GM12878 (cell line): Measurements from ENCODE around the gene UBE2J2. TPM values are rescaled to one million over a fixed set of nuclear protein-coding genes. Genes with fewer than 3 reads are reported as not detected.

Experiments
- ATAC-seq: fragments of 200-7000 bp; cut with Tn5 transposase; 3 replicates; pipeline ENCODE4 v1.9.1; 2020; ENCODE audit warnings: mild to moderate bottlenecking, moderate library complexity
- BruUV-seq: library from RNA; stranded (reverse); fragments of 400-500 nt; replicated peaks from 2 replicates; lab custom pipeline; 2021; lab: Mats Ljungman, UMichigan
- CTCF ChIA-PET: fragments of 300-600 bp; sonication (Branson Sonifier 250); formaldehyde crosslinking; extraction: SDS; loops from one replicate; lab custom pipeline; 2021; ENCODE audit warnings: inconsistent platforms; lab: Yijun Ruan, JAX
- POLR2A ChIA-PET: fragments of 350-600 bp; formaldehyde crosslinking; extraction: SDS; loops from one replicate; lab custom pipeline; 2021; ENCODE audit warnings: inconsistent platforms; lab: Charles Lee
- RAD21 ChIA-PET: fragments of 300-600 bp; sonication (Branson Sonifier 250); formaldehyde crosslinking; loops from one replicate; lab custom pipeline; 2023; ENCODE audit warnings: antibody characterized with exemption; ENCODE audit not compliant: unreplicated experiment; lab: Charles Lee
- SMC1A ChIA-PET: fragments of 300-600 bp; sonication (Branson Sonifier 250); formaldehyde crosslinking; loops from one replicate; lab custom pipeline; 2023; ENCODE audit not compliant: unreplicated experiment, uncharacterized antibody; lab: Charles Lee
- DNase-seq: peaks from one replicate; pipeline ENCODE4 v3.0.0-alpha.2; 2011; ENCODE audit warnings: low read depth, low spot score
- FAIRE-seq: peaks from 3 replicates; lab custom pipeline; 2011; peaks lifted over from hg19 to GRCh38; lab: Jason Lieb, UNC
- H2AFZ ChIP-seq: 2 replicates; pipeline ENCODE4 v1.6.0; 2011; ENCODE audit warnings: low read depth, low read length, control low read depth; ENCODE audit not compliant: control insufficient read depth
- H3K27ac ChIP-seq: 2 replicates; pipeline ENCODE4 v1.5.1; 2011; ENCODE audit warnings: control low read depth; ENCODE audit not compliant: control insufficient read depth, insufficient read depth
- H3K27me3 ChIP-seq, 2 experiments: replicated peaks in 1 of 2; 2 replicates each; pipeline versions ENCODE4 v1.6.0 to v1.6.1; 2011; ENCODE audit warnings: low read length in 1 of 2; ENCODE audit not compliant: control insufficient read depth in 2 of 2, insufficient read depth in 2 of 2
- H3K36me3 ChIP-seq, 2 experiments: 2 replicates each; pipeline ENCODE4 v1.5.1; 2011; ENCODE audit warnings: low read length in 1 of 2; ENCODE audit not compliant: control insufficient read depth in 2 of 2, insufficient read depth in 2 of 2
- H3K4me1 ChIP-seq: 2 replicates; pipeline ENCODE4 v1.6.1; 2011; ENCODE audit warnings: mild to moderate bottlenecking, low read length, moderate library complexity, mixed read lengths; ENCODE audit not compliant: control insufficient read depth, insufficient read depth
- H3K4me2 ChIP-seq: 2 replicates; pipeline ENCODE4 v1.6.0; 2011; ENCODE audit warnings: control low read depth; ENCODE audit not compliant: control insufficient read depth, insufficient read depth
- H3K4me3 ChIP-seq: fragments of 200-600 bp; sonication (generic); 2 replicates; pipeline ENCODE4 v1.5.1; 2016
- H3K79me2 ChIP-seq: 2 replicates; pipeline ENCODE4 v1.6.0; 2011; ENCODE audit warnings: low read length; ENCODE audit not compliant: control insufficient read depth, insufficient read depth
- H3K9ac ChIP-seq: 2 replicates; pipeline ENCODE4 v1.8.0; 2011; ENCODE audit warnings: low read length, control low read depth, mixed read lengths; ENCODE audit not compliant: control insufficient read depth, insufficient read depth
- H3K9me3 ChIP-seq: replicated peaks from 3 replicates; pipeline ENCODE4 v1.5.1; 2011; ENCODE audit warnings: mild to moderate bottlenecking, low read length; ENCODE audit not compliant: control insufficient read depth, insufficient read depth
- H4K20me1 ChIP-seq: 2 replicates; pipeline ENCODE4 v1.6.0; 2011; ENCODE audit not compliant: control insufficient read depth, insufficient read depth
- BRCA1 ChIP-seq: IDR thresholded peaks from 2 replicates; pipeline ENCODE4 v1.6.1; 2011; ENCODE audit warnings: low read depth, low read length, improper control_type of control experiment
- ETV6 ChIP-seq, 2 experiments: fragments of 450-650 bp in 1 of 2; IDR thresholded peaks in 1 of 2; conservative IDR thresholded peaks in 1 of 2; 2 replicates each; pipeline ENCODE4 v1.6.1; 2014; ENCODE audit warnings: antibody characterized with exemption in 1 of 2, borderline replicate concordance in 1 of 2, low read depth in 1 of 2, mild to moderate bottlenecking in 1 of 2, moderate library complexity in 1 of 2
- IKZF1 ChIP-seq: fragments of 450-650 bp; conservative IDR thresholded peaks from 2 replicates; pipeline ENCODE4 v1.6.1; 2017; ENCODE audit warnings: antibody characterized with exemption, mild to moderate bottlenecking
- POLR2AphosphoS5 ChIP-seq: IDR thresholded peaks from 2 replicates; pipeline ENCODE4 v1.6.1; 2011; ENCODE audit warnings: mild to moderate bottlenecking, low read length, inconsistent platforms
- WGBS: methylation state at CpG from one replicate; pipeline ENCODE4 v1.1.6; 2016; ENCODE audit warnings: low lambda C conversion rate; ENCODE audit not compliant: insufficient replicate concordance, insufficient coverage; ENCODE audit errors: missing lambda C conversion rate; 5-methylcytosine and 5-hydroxymethylcytosine counted together
- in situ Hi-C: fragments of 300-500 bp; cut with MboI; formaldehyde crosslinking; loops from 9 replicates; pipeline ENCODE4 v1.14.3; 2018; ENCODE audit warnings: mixed read lengths
- intact Hi-C: fragments of 100-400 bp; cut with micrococcal nuclease; formaldehyde crosslinking; loops from one replicate; pipeline ENCODE4 v1.14.2; 2022; ENCODE audit not compliant: unreplicated experiment
- polyA plus RNA-seq, 11 experiments: library from polyadenylated mRNA; depleted of rRNA in 4 of 11; unstranded in 6 of 11; stranded (reverse) in 5 of 11; fragments of >200 nt; fragmentation: Nextera tagmentation in 4 of 11; fragmentation: Illumina TruSeq in 1 of 11; extraction: Ambion mirVana in 4 of 11; extraction: Trizol in 1 of 11; gene quantifications; 1 replicate in 1 of 11; 2 replicates in 10 of 11; pipeline versions ENCODE4 v1.2.1 to v1.2.3, GENCODE V29; 2011 to 2016; ENCODE audit warnings: inconsistent platforms in 2 of 11, missing spikeins in 2 of 11, low read depth in 1 of 11
- total RNA-seq, 4 experiments: library from RNA; depleted of rRNA in 3 of 4; stranded (reverse); fragments of >200 nt in 3 of 4; fragmentation: Illumina TruSeq in 1 of 4; extraction: Trizol in 1 of 4; gene quantifications; 2 replicates each; pipeline versions ENCODE4 v1.2.1 to v1.2.3, GENCODE V29; 2013 to 2021
- TF ChIP-seq, protein P1 (sequence below): IDR thresholded peaks from 2 replicates; pipeline ENCODE4 v1.6.1; 2011; ENCODE audit warnings: low read depth, mild to moderate bottlenecking, low read length, moderate library complexity, borderline replicate concordance; ENCODE audit errors: extremely low read depth

Gene UBE2J2
- total and polyA plus RNA-seq, 10 of the 15 experiments (the other 5 are each of a cell fraction or from before 2014, with no cell fraction given), result 0.72 to 70.5 (median 49.2) TPM

DNA sequence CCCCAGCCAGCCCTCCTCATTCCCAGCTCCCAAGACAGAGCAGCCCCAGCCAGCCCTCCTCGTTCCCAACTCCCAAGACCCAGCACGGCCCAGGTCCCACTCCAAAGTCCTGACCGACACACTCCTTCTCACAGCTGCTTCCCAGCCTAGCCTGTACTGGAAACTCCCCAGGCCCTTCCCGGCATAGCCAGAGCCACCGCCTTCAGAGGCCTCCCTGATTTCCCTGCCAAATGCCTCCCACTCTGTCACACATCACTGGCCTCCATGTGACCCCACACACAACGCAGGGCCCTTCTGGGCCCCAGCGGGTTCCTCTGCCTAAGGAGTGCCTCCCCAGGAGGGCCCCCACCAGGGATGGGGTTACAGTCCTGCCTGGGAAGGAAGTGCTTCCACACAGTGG is 2.8 kb downstream of the UBE2J2 start:
- H3K4me2 ChIP-seq, result peak overlapping the region; percentile 100
- TF ChIP-seq ETV6 (conservative IDR thresholded peaks at IDR 0.05 in 1 of 2, IDR thresholded peaks at IDR 0.05 in 1 of 2; ENCODE audit: borderline replicate concordance in 1 of 2, low read depth in 1 of 2) (no peak), IKZF1 (0 out of 2 replicates have a peak, but pooled peaks have one; percentile 20)
- no peaks in the 10 kb centered on the region for H3K27me3 ChIP-seq
- intact Hi-C loops, result no loop called here
- ChIA-PET RAD21 (no interaction called here), SMC1A (no interaction called here), POLR2A (interaction anchor here (0.6 kb wide), 1 partner anchor 11 kb away, joined by 3 read pairs; no protein-coding TSS in a partner anchor), CTCF (interaction anchor here (0.9 to 1.6 kb wide), 2 partner anchors 19 to 148 kb away, joined by 3 to 8 read pairs; no protein-coding TSS in a partner anchor)
- ATAC-seq (no peak), DNase-seq (no peak), FAIRE-seq (no peak)
- in situ Hi-C loops, result no loop called here
- no peaks in the 10 kb centered on the region for H3K9me3 ChIP-seq
- H2AFZ ChIP-seq, result no peak overlapping the region
- WGBS, result 27% methylated on average over 7 of the region's 7 CpGs
- 0 out of 2 replicates have a peak overlapping the region, but pooled peaks have one; percentile 19 for H3K9ac ChIP-seq
- H3K4me3 ChIP-seq, result peak overlapping the region; percentile 56; the same call in 1 of the 2 replicates
- H3K36me3 ChIP-seq, result peaks cover 8 to 10% of the 10 kb centered on the region in 2 experiments; a peak in 3 of 4 replicates
- H4K20me1 ChIP-seq, result peaks cover 4% of the 10 kb centered on the region; the same call in 1 of the 2 replicates
- H3K79me2 ChIP-seq, result peaks cover 44% of the 10 kb centered on the region
- peaks cover 18% of the 10 kb centered on the region for H3K4me1 ChIP-seq
- no TSS peak for BruUV-seq
- peak overlapping the region; percentile 1; the same call in 1 of the 2 replicates for H3K27ac ChIP-seq

DNA sequence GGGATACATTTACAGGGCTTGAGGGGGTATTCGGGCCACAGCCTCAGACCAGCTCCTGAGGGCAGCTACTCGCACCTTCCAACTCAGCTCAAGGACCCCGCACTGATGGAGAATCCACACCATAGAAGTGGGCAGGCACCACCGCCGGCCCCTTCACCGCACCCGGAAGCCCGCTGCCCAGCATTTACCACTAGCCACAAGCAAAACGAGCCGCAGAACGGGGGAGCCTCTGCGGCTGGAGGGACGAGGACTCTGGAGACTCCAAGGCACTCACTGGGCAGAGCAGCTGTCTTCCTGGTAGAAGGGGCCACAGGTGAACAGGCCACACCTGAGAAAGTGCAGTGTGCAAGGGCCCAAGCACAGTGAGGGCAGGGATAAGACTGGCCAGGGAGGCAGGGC is 5.4 kb downstream of the UBE2J2 start:
- ChIA-PET SMC1A (no interaction called here), RAD21 (no interaction called here), CTCF (no interaction called here), POLR2A (interaction anchor here (0.6 kb wide), 1 partner anchor 134 kb away, joined by 3 read pairs; no protein-coding TSS in a partner anchor)
- Histone ChIP-seq H3K9ac (no peak overlapping the region), H3K27ac (no peak overlapping the region), H4K20me1 (peaks cover 4% of the 10 kb centered on the region; the same call in 1 of the 2 replicates), H3K4me2 (no peak overlapping the region), H2AFZ (no peak overlapping the region), H3K9me3 (no peaks in the 10 kb centered on the region), H3K36me3 (peaks cover 9 to 13% of the 10 kb centered on the region in 2 experiments; a peak in 3 of 4 replicates), H3K4me3 (no peak overlapping the region), H3K79me2 (peaks cover 41% of the 10 kb centered on the region), H3K27me3 (no peaks in the 10 kb centered on the region), H3K4me1 (peaks cover 14% of the 10 kb centered on the region)
- ATAC-seq, result no peak
- intact Hi-C loops, result no loop called here
- WGBS, result 98% methylated on average over 13 of the region's 13 CpGs
- no peak for FAIRE-seq
- TF ChIP-seq BRCA1 (no peak), POLR2AphosphoS5 (0 out of 2 replicates have a peak, but pooled peaks have one; percentile 8)
- TF ChIP-seq, protein P1, sequence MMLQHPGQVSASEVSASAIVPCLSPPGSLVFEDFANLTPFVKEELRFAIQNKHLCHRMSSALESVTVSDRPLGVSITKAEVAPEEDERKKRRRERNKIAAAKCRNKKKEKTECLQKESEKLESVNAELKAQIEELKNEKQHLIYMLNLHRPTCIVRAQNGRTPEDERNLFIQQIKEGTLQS, result no peak
- in situ Hi-C loops, result no loop called here
- DNase-seq, result no peak
- no TSS peak for BruUV-seq
